ENCODE data around the gene KCND2. TPM values are rescaled to one million over a fixed set of nuclear protein-coding genes. Genes with fewer than 3 reads are reported as not detected.
"Not testable (repeated sequence)": the region's sequence is repeated elsewhere in the genome, so short reads cannot be mapped to it uniquely, and the experiment has no call there.

KCND2 gene
- total RNA-seq, 1 donor, result 17.3 TPM

DNA sequence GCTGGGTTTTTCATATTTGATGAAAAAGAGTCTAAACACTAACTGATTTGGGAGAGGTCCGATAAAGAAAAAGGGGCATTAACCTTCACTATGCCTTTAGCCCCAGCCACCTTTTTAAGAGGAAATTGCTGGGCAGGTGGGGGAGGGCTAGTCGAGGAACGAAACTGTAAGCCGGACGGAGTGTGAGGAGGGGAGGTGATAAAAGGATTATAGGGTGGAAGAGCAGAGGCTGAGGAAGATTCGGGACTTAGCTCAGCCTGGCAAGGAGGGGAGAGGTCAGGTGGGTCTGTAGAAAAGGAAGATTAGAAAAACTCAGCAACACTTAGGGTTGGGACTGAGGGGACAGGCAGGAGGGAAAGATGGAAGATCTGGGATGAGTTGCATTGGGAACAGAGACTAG is 508.0 kb downstream of the KCND2 start:
- no peak for DNase-seq (ENCODE audit: low read depth)
- TF ChIP-seq, protein P1, sequence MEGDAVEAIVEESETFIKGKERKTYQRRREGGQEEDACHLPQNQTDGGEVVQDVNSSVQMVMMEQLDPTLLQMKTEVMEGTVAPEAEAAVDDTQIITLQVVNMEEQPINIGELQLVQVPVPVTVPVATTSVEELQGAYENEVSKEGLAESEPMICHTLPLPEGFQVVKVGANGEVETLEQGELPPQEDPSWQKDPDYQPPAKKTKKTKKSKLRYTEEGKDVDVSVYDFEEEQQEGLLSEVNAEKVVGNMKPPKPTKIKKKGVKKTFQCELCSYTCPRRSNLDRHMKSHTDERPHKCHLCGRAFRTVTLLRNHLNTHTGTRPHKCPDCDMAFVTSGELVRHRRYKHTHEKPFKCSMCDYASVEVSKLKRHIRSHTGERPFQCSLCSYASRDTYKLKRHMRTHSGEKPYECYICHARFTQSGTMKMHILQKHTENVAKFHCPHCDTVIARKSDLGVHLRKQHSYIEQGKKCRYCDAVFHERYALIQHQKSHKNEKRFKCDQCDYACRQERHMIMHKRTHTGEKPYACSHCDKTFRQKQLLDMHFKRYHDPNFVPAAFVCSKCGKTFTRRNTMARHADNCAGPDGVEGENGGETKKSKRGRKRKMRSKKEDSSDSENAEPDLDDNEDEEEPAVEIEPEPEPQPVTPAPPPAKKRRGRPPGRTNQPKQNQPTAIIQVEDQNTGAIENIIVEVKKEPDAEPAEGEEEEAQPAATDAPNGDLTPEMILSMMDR (IDR thresholded peaks at IDR 0.05; ENCODE audit: insufficient read depth, low read depth, low read length), result no peak
- H3K4me3 ChIP-seq (ENCODE audit: low read depth, low read length), result no peak overlapping the region

DNA sequence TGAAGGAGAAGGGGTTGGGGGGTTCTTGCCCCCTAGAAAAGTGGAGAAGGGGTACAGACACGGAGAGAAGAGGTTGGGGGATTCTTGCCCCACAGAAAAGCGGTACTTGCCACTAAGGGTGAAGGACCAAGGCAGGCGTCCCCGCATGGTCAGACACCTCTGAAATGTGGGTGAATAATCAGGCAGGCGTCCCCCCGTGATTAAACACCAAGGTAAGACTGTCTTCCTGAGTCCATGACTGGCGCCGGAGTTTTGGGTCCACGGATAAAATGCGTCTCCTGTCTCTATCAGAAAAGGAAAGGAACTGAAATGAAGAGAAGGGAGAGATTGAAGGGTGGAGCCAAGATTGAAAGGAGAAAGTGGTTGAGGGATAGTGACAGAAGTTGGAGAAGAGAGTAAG is 508.9 kb downstream of the KCND2 start:
- H3K4me3 ChIP-seq (ENCODE audit: low read depth, low read length); DNase-seq (ENCODE audit: low read depth): not testable (repeated sequence)

DNA sequence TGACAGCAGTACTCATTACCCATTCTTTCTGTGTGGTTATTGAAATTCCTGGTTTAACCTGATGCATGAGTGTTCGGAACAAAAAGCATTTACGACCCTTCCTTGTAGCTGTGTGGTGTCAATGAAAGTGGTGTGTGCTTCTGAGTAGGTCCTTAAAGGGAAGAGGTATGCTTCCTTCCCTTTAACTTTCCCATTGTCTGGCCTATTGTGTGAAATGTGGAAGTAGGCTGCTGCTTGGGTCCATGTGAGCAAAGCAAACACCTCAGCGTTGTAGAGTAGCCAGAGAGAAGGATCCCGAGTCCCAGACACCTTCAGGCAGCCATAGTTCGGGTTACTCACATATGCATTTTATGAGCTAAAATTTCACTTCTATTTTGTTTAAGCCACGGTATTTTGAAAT is 510.3 kb downstream of the KCND2 start:
- no peak overlapping the region for H3K4me3 ChIP-seq (ENCODE audit: low read depth, low read length)
- TF ChIP-seq, protein P1 (IDR thresholded peaks at IDR 0.05; ENCODE audit: insufficient read depth, low read depth, low read length), result no peak
- no peak for DNase-seq (ENCODE audit: low read depth)

DNA sequence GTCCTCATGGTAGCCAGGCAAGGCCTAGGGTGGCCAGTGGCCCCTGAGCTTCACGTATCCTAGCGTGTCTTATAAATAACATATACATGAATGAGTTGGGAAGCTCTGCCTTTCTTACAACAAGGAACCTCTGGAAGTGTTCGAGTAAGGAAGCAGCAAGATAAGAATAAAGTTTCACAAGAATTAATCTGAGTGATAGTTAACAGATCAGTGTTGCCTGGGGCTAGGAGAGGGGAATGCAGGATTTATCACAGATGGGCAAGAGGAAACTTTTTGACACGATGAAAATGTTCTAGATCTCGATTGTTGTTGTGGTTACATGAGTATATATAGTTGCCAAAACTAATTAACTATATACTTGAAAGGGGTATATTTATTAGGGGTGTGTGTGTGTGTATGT is 510.7 kb downstream of the KCND2 start:
- TF ChIP-seq, protein P1 (IDR thresholded peaks at IDR 0.05; ENCODE audit: insufficient read depth, low read depth, low read length), result no peak
- DNase-seq (ENCODE audit: low read depth), result no peak
- H3K4me3 ChIP-seq (ENCODE audit: low read depth, low read length), result no peak overlapping the region

DNA sequence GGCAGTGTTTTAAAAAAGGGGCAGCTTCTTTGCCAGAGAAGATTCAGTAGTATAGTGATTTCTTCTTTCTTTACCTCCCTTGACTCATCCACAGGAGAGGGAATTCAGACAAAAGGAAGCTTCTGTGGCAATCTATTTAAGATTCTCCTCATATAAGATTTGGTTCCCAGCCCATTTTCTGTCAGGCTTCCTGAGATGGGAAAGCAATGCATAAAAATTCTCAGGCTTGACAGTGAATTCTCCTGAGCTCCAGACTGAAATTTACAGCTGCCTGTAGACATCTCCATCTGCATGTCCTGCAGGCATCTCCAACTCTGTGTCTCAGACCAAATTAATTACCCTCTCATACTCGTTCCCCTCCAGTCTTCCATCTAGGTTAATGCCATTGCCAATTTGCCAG is 512.1 kb downstream of the KCND2 start:
- DNase-seq (ENCODE audit: low read depth), result no peak
- no peak overlapping the region for H3K4me3 ChIP-seq (ENCODE audit: low read depth, low read length)
- TF ChIP-seq, protein P1 (IDR thresholded peaks at IDR 0.05; ENCODE audit: insufficient read depth, low read depth, low read length), result no peak

DNA sequence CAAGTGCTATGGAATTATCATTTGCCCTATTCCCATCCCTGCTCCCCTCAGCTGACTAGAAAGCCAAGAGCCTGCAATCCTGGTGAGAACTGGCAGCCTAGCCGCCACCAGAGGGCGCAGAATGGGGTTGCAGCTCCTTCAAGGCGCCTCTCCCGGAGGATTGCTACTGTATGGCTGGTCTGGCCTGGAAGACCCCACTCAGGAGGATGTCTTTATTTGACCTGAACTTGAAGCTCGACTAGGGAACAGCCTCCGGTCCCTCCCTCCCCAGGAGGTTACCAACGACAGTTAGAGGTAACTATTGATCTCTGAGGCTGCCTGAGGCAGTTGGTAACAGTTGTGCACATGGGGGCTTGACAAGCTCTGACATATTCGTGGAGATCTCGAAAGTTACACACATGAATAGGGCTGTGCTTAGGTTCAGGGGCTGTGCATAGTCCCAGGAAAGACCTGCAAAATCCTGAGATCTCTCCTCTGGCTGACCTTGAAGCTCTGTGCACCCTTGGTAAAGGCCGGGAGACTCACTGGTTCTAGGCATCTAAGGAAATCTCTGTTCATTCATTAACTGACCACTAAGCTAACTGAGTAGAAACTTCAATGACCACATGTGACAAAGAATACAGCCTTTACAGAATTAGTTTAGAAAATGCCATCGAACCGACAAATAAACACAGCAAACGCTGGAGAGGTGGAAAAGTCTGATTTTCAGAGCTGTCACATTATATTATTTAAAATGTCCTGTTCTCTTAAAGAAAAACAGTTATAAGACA is 519.3 kb downstream of the KCND2 start:
- peak; percentile 71 for DNase-seq (ENCODE audit: low read depth)
- H3K4me3 ChIP-seq (ENCODE audit: low read depth, low read length), result no peak overlapping the region
- TF ChIP-seq, protein P1 (IDR thresholded peaks at IDR 0.05; ENCODE audit: insufficient read depth, low read depth, low read length), result peak; percentile 99

DNA sequence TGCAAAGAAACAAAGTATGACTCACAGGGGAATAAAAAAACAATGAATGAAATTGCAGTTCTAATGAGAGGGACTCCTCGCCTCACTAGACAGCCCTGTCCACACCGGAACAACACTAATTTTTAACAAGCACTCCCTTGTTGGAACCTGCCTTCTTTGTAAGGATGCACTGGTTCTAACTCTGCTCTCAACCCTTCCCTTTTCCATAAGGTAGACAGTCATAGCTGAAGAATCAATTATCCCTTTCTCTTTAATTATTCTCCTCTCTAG is 519.8 kb downstream of the KCND2 start:
- DNase-seq (ENCODE audit: low read depth), result peak; percentile 2
- TF ChIP-seq, protein P1 (IDR thresholded peaks at IDR 0.05; ENCODE audit: insufficient read depth, low read depth, low read length), result no peak
- H3K4me3 ChIP-seq (ENCODE audit: low read depth, low read length), result no peak overlapping the region

Measured in fibroblast of villous mesenchyme (primary cell).